GM12801 (cell line): Measurements from ENCODE around the gene NINL.

ENCODE experiments used
- TF ChIP-seq, protein P1 (sequence below): IDR thresholded peaks from one replicate; pipeline ENCODE4 v1.5.1; 2011; ENCODE audit warnings: control low read depth; ENCODE audit not compliant: insufficient read length; ENCODE audit errors: extremely low read depth

Gene NINL

DNA sequence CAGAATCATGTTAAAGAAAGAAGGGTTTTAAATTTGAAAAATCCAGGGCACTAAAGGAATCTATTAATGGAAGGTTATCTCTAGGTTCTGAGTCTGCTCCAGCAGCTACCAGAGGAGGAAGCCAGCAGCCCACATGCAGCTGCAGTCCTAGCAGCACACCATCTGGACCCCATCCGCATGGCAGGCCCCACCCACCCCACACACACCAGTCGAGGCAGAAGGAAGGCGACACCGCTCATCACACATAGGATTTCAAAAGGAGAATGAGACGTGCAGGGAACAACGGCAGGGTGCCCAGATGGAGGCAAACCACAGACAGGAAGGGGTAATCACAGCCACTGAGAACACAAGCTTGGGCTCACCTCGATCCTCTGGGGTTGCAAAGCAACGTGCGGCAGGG is 99.0 kb downstream of the NINL start:
- TF ChIP-seq, protein P1, sequence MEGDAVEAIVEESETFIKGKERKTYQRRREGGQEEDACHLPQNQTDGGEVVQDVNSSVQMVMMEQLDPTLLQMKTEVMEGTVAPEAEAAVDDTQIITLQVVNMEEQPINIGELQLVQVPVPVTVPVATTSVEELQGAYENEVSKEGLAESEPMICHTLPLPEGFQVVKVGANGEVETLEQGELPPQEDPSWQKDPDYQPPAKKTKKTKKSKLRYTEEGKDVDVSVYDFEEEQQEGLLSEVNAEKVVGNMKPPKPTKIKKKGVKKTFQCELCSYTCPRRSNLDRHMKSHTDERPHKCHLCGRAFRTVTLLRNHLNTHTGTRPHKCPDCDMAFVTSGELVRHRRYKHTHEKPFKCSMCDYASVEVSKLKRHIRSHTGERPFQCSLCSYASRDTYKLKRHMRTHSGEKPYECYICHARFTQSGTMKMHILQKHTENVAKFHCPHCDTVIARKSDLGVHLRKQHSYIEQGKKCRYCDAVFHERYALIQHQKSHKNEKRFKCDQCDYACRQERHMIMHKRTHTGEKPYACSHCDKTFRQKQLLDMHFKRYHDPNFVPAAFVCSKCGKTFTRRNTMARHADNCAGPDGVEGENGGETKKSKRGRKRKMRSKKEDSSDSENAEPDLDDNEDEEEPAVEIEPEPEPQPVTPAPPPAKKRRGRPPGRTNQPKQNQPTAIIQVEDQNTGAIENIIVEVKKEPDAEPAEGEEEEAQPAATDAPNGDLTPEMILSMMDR, result no peak

DNA sequence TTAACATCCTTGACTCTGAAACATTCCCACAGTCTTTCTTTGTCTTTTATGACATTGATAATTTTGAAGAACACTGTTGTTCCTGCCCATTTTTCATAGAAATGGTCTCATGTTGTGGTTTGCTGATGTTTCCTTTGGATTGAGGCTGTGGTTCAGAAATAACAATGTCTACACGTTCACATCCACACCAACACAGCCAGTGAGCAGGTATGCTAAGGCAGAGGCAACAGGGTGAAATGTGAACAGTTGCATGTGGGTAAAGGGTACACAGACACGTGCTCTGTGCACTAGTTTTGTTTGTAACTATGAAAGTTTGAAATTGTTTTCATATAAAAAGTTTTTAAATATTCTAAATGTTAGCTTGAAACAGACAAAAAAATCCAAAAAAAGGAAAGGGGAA is 99.5 kb downstream of the NINL start:
- TF ChIP-seq, protein P1, result no peak

DNA sequence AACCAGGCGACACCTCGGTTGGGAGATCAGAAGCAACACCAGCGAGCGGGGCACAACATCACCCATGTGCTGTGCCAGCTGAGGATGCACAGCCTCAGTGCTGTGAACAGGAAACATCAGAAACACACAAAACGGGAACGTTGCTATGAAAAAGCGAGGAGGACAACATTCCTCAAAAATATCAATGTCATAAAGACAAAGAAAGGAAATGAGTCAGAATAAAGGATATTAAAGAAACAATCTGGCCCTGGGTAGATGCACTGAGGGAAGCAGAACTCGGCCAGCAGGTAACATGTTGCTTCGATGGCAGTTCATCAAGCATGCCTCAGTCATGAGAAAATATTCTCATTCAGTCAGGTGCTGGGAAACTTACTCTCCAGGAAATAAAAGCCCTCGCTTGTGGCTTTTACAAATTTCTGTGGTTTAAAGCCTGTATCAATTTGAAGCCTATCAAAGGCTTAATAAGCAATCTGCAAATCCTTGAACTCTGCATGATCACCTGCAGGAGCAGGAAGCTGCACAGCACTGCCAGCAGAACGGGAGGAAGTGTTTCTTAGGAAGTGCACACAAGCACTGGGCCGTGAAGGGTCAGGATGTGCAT is 100.3 kb downstream of the NINL start:
- TF ChIP-seq, protein P1, result no peak

DNA sequence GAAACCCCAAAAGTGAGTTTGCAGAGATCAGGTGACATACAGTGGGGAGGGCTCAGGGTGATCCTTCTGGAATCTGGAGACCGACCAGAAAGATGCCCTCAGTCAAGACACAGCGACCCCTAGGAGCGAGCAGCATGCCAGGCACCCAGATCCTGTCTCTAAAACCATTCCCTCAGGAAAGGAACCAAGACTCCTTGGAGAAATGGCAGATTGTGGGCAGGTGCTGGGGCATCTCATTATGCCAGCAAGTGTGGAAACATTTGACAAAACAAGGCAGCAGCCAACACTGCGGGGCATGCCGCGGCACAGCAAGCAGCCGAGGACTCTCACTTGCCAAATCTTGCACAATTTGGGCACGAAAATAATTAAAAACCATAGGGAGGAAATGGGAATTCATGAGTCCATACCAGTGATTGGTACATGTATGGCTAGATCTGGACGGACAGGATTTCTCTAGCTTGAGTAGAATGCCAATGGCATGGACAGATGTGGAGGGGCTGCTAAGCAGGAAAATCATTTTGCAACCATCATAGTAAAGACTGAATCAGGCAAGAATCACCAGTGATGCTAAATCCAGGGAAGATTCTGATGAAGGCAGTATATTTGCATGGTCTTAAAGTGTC is 101.0 kb downstream of the NINL start:
- TF ChIP-seq, protein P1, result no peak

DNA sequence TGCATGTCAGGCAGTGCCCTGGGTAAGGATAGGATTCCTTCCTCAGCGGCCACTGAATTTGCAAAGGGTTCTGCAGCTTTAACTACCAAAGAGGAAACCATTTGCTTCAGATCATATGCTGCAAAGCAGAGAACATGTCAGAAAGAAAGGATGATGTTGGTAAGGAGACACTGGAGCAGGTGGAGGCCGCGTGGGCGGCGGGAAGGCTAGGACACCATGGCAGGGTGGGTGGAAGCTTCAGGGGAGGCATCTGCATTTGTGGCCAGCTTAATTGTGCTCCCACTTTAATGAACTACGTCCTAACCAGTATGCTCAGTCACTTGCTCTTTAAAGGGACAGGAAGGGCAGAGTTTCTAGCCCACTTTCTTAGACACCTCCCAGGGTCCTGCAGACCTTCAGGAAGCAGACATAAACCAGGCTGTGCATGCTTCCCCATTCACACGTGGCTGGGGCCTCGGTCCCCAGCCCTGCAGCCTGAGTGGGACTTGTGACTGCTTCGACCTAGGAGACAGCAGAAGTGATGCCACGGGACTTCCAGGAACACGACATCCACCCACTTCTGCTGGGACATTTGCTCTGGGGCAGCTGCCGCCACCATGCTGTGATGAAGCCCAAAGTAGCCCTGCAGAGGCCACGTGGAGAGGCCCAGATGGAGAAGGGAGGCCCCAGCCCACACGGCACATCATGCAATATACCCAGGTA is 101.7 kb downstream of the NINL start:
- TF ChIP-seq, protein P1, result no peak

DNA sequence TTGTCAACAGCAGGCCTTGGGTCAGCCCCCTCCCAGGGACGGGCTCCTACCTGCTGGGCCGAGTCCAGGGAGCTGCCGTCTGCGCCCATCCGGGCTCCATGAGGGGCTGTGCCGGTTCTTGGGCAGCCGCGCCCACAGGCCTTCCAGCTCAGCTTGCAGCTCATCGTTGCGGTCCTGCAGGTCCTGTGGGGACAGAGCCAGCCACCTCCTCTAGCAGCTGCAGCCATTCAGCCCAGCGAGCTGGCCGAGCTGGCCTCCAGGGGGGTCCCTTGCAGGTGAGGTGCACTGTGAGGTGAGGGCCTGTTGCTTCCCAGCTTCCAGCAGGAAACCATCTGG is 103.4 kb downstream of the NINL start:
- TF ChIP-seq, protein P1, result no peak

DNA sequence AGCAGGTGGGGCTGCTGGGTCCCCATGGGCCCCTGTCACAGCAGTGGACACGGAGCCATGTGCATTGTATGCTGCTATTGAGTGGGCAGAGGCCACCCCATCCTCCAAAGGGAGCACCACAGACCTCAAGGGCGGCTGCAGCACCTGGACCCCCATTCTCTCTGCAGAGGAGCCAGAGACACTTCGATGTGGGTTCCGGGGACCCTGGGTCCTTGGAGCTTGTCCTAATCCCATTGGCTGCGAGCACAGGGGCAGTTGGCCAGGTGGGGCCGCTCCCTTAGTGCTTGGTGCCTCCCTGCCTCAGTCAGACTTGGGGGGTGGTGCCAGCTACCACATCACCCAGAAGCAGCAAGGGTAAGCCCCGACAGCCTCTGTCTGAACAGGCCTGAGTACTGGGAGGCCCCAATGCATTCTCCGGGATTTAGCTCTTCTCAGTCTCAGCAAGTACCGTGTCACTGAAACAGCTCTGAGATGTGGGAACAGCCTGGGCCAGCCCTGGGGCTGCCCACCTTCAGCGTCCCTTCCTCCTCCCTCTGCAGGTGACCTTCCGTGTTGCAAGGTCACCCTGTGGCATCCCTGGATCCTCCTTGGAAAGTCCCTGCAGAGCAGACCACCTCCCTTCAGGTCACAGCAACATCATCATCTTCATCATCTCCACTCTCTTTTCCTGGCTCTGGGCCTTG is 104.0 kb downstream of the NINL start:
- TF ChIP-seq, protein P1, result no peak
